Mesenchymal stem cell (in vitro differentiated cells and primary cell): Measurements from ENCODE around the gene NAA11.

Source experiments
- DNase-seq: peaks from one replicate; pipeline ENCODE4 v3.0.0-alpha.2; 2013
- H2AFZ ChIP-seq: one replicate; pipeline ENCODE4 v1.6.1; 2013; ENCODE audit warnings: low read depth, mild to moderate bottlenecking, control low read depth, inconsistent platforms, low read length, moderate library complexity
- H2AK5ac ChIP-seq: 2 replicates; pipeline ENCODE4 v1.6.1; 2013; ENCODE audit warnings: low read length, moderate library complexity, mild to moderate bottlenecking, inconsistent platforms; ENCODE audit not compliant: severe bottlenecking
- H2BK120ac ChIP-seq: one replicate; pipeline ENCODE4 v1.6.1; 2013; ENCODE audit warnings: low read depth, mild to moderate bottlenecking, inconsistent platforms, low read length, moderate library complexity
- H2BK12ac ChIP-seq, 2 experiments: one replicate each; pipeline ENCODE4 v1.6.1; 2013; ENCODE audit warnings: inconsistent platforms in 2 of 2, low read length in 2 of 2, mild to moderate bottlenecking in 2 of 2, moderate library complexity in 2 of 2, control low read depth in 1 of 2
- H2BK15ac ChIP-seq: one replicate; pipeline ENCODE4 v1.6.1; 2013; ENCODE audit warnings: mild to moderate bottlenecking, low read depth, inconsistent platforms; ENCODE audit not compliant: poor library complexity, severe bottlenecking
- H2BK5ac ChIP-seq: 2 replicates; pipeline ENCODE4 v1.6.1; 2013; ENCODE audit warnings: low read depth, mild to moderate bottlenecking, low read length, control low read depth, inconsistent platforms; ENCODE audit not compliant: poor library complexity, severe bottlenecking
- H3K14ac ChIP-seq, 2 experiments: one replicate each; pipeline ENCODE4 v1.6.1; 2013; ENCODE audit warnings: inconsistent platforms in 2 of 2, low read length in 2 of 2, control low read depth in 1 of 2, mild to moderate bottlenecking in 1 of 2, moderate library complexity in 1 of 2
- H3K18ac ChIP-seq, 2 experiments: one replicate each; pipeline ENCODE4 v1.6.1; 2013; ENCODE audit warnings: inconsistent platforms in 2 of 2, low read length in 2 of 2, control low read depth in 1 of 2, low read depth in 1 of 2, mild to moderate bottlenecking in 1 of 2
- H3K23ac ChIP-seq, 2 experiments: one replicate each; pipeline ENCODE4 v1.6.1; 2013; ENCODE audit warnings: inconsistent platforms in 2 of 2, low read length in 2 of 2, mild to moderate bottlenecking in 2 of 2, moderate library complexity in 2 of 2, control low read depth in 1 of 2
- H3K27ac ChIP-seq: 2 replicates; pipeline ENCODE4 v1.5.1; 2013; ENCODE audit warnings: mild to moderate bottlenecking, moderate library complexity, low read length, control low read depth, inconsistent platforms; ENCODE audit not compliant: poor library complexity, severe bottlenecking
- H3K27me3 ChIP-seq, 2 experiments: 2 replicates each; pipeline versions ENCODE4 v1.6.1 to v1.7.0; 2013; ENCODE audit warnings: low read length in 2 of 2, mild to moderate bottlenecking in 2 of 2, moderate library complexity in 2 of 2, control low read depth in 1 of 2, inconsistent platforms in 1 of 2; ENCODE audit not compliant: control insufficient read depth in 1 of 2, insufficient read depth in 1 of 2
- H3K36me3 ChIP-seq, 2 experiments: 2 replicates each; pipeline versions ENCODE4 v1.6.1 to v1.7.0; 2013; ENCODE audit warnings: low read length in 2 of 2, control low read depth in 1 of 2, inconsistent platforms in 1 of 2, low read depth in 1 of 2, mild to moderate bottlenecking in 1 of 2; ENCODE audit not compliant: insufficient read depth in 2 of 2, control insufficient read depth in 1 of 2
- H3K4ac ChIP-seq, 2 experiments: one replicate each; pipeline ENCODE4 v1.6.1; 2013; ENCODE audit warnings: inconsistent platforms in 2 of 2, low read length in 2 of 2, mild to moderate bottlenecking in 2 of 2, moderate library complexity in 2 of 2, control low read depth in 1 of 2, low read depth in 1 of 2
- H3K4me1 ChIP-seq: 2 replicates; pipeline ENCODE4 v1.6.1; 2013; ENCODE audit warnings: low read depth, low read length, control low read depth; ENCODE audit not compliant: control insufficient read depth, insufficient read depth
- H3K4me2 ChIP-seq: 2 replicates; pipeline ENCODE4 v1.6.1; 2013; ENCODE audit warnings: low read length, mild to moderate bottlenecking, inconsistent platforms; ENCODE audit not compliant: poor library complexity, severe bottlenecking
- H3K4me3 ChIP-seq, 2 experiments: 2 replicates each; pipeline versions ENCODE4 v1.5.1 to v1.7.0; 2013; ENCODE audit warnings: low read length in 2 of 2, mild to moderate bottlenecking in 2 of 2, control low read depth in 1 of 2, low read depth in 1 of 2; ENCODE audit not compliant: insufficient read depth in 1 of 2
- H3K79me1 ChIP-seq: replicated peaks from 2 replicates; pipeline ENCODE4 v1.6.1; 2013; ENCODE audit warnings: mild to moderate bottlenecking, control low read depth, low read length, inconsistent platforms; ENCODE audit not compliant: poor library complexity, severe bottlenecking
- H3K9ac ChIP-seq: 2 replicates; pipeline ENCODE4 v1.7.0; 2013; ENCODE audit warnings: mild to moderate bottlenecking, low read length, moderate library complexity
- H3K9me3 ChIP-seq: 2 replicates; pipeline ENCODE4 v1.7.0; 2013; ENCODE audit warnings: mild to moderate bottlenecking, low read length; ENCODE audit not compliant: control insufficient read depth
- H4K8ac ChIP-seq: one replicate; pipeline ENCODE4 v1.6.1; 2013; ENCODE audit warnings: inconsistent platforms, mild to moderate bottlenecking, low read length, moderate library complexity
- H4K91ac ChIP-seq: one replicate; pipeline ENCODE4 v1.6.1; 2013; ENCODE audit warnings: mild to moderate bottlenecking, low read length, inconsistent platforms
- WGBS: methylation state at CpG from one replicate; pipeline ENCODE4 v1.1.7; 2013; ENCODE audit warnings: mixed read lengths; 5-methylcytosine and 5-hydroxymethylcytosine counted together

NAA11 gene

DNA sequence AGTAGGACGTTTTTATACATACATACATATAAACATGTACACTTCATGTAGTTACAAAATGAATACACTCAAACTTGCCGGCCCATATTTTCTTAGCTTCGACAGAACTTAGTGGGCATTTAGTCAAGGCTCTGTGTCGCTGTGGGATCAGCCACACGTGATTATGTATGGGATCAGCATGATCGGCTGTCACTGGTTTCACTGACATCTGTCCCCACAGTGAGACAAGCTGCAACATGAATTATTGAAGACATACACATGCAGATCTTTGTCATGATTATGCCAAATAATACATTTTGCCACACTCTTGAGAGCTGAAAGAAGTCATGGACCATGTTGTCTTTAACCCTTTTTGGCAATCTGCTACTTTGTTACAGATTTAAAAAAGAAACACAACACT, 38.2 kb upstream of the NAA11 start:
- H3K9ac ChIP-seq, result no peak overlapping the region
- no peaks in the 10 kb centered on the region for H3K36me3 ChIP-seq
- H2AK5ac ChIP-seq, result no peak overlapping the region
- H2AFZ ChIP-seq, result no peak overlapping the region
- 90% methylated on average over 6 of the region's 6 CpGs for WGBS
- no peak overlapping the region for H3K4ac ChIP-seq
- no peak overlapping the region for H3K14ac ChIP-seq
- no peak overlapping the region for H3K18ac ChIP-seq
- DNase-seq, result no peak
- no peak overlapping the region for H3K23ac ChIP-seq
- H3K79me1 ChIP-seq, result no peaks in the 10 kb centered on the region
- no peaks in the 10 kb centered on the region for H3K9me3 ChIP-seq
- H2BK12ac ChIP-seq, result no peak overlapping the region
- H3K4me2 ChIP-seq, result no peak overlapping the region
- H3K27me3 ChIP-seq, result no peaks in the 10 kb centered on the region
- H2BK120ac ChIP-seq, result no peak overlapping the region
- no peaks in the 10 kb centered on the region for H3K4me1 ChIP-seq
- H4K91ac ChIP-seq, result no peak overlapping the region
- H3K27ac ChIP-seq, result no peak overlapping the region
- no peak overlapping the region for H3K4me3 ChIP-seq
- no peak overlapping the region for H2BK15ac ChIP-seq
- H2BK5ac ChIP-seq, result no peak overlapping the region
- no peak overlapping the region for H4K8ac ChIP-seq

DNA sequence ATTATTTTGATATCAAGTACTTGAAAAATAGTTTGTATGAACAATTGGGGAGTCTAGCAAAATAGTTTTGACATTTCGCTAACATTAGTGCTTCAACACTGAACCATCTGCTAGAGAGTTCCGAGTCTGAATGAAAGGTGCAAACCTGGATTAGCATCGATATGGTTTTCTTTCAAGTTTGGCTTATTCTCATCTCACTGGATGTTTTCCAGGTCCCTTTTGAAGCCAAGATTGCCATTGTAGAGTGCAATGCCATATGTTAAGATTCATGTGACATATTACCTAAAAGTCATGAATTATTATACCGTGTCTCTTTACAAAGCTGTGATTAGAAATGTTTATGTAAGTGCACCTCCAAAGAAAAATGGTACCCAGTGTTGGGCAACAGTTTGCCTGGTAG, 36.8 kb upstream of the NAA11 start:
- H3K23ac ChIP-seq, result no peak overlapping the region
- no peak overlapping the region for H2BK120ac ChIP-seq
- H4K91ac ChIP-seq, result no peak overlapping the region
- H3K4me2 ChIP-seq, result no peak overlapping the region
- no peak overlapping the region for H3K4ac ChIP-seq
- H2AFZ ChIP-seq, result no peak overlapping the region
- no peak overlapping the region for H3K14ac ChIP-seq
- H3K27ac ChIP-seq, result no peak overlapping the region
- no peak overlapping the region for H2BK15ac ChIP-seq
- no peak overlapping the region for H2AK5ac ChIP-seq
- H3K18ac ChIP-seq, result no peak overlapping the region
- H3K4me3 ChIP-seq, result no peak overlapping the region
- WGBS, result 100% methylated on average over 3 of the region's 4 CpGs
- no peaks in the 10 kb centered on the region for H3K36me3 ChIP-seq
- no peak overlapping the region for H4K8ac ChIP-seq
- no peak overlapping the region for H2BK5ac ChIP-seq
- no peaks in the 10 kb centered on the region for H3K4me1 ChIP-seq
- DNase-seq, result no peak
- H2BK12ac ChIP-seq, result no peak overlapping the region
- no peak overlapping the region for H3K9ac ChIP-seq
- H3K9me3 ChIP-seq, result no peaks in the 10 kb centered on the region
- H3K79me1 ChIP-seq, result no peaks in the 10 kb centered on the region
- no peaks in the 10 kb centered on the region for H3K27me3 ChIP-seq

DNA sequence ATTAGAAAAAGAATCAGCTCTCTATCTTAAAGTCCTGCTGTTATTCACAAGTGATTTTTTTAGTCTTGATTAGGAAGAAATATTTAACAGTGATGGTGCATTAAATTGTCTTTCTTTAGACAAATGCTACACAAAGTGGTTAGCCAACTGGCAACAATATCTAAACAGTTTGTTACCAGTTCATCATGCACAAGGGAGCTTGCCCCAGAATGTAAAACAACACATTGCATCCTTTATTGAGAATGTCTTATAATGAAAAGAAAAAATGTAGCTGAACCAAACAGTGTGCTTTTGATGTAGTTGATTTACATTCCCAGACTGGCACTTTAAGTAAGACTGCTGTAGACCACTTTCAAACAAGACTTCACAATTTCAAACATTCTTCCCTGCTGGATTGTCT, 34.1 kb upstream of the NAA11 start:
- Histone ChIP-seq H3K27me3 (no peaks in the 10 kb centered on the region), H3K18ac (no peak overlapping the region), H2BK120ac (no peak overlapping the region), H3K9me3 (no peaks in the 10 kb centered on the region), H3K36me3 (no peaks in the 10 kb centered on the region), H3K4me3 (no peak overlapping the region), H2BK12ac (no peak overlapping the region), H3K27ac (no peak overlapping the region), H3K4ac (no peak overlapping the region), H2BK5ac (no peak overlapping the region), H3K4me2 (no peak overlapping the region), H3K9ac (no peak overlapping the region), H2BK15ac (no peak overlapping the region), H4K8ac (no peak overlapping the region), H2AFZ (no peak overlapping the region), H3K4me1 (no peaks in the 10 kb centered on the region), H3K14ac (no peak overlapping the region), H2AK5ac (no peak overlapping the region), H3K23ac (no peak overlapping the region), H3K79me1 (no peaks in the 10 kb centered on the region), H4K91ac (no peak overlapping the region)
- no peak for DNase-seq

DNA sequence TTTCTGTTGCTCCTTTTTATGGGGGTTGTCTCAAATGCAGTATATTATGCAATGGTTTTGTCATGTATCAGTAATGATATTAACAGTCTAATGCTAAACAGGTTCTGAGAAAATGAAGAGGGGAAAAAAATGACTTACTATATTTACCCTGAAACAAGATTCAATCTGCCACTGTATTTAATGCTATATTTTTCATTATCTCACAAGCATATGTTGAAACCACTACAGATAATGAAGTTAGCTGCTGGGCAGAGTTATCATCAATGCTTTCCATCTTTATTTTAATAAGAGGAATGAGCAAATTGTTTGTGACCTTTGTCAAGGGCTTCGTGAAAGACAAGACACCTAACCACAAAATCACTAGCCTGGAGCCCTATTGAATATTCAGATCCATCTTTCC, 32.6 kb upstream of the NAA11 start:
- H3K27ac ChIP-seq, result no peak overlapping the region
- no CpG with 5 or more reads among the region's 1 CpG for WGBS
- H3K4me1 ChIP-seq, result no peaks in the 10 kb centered on the region
- no peak overlapping the region for H4K91ac ChIP-seq
- no peak overlapping the region for H2BK12ac ChIP-seq
- no peak overlapping the region for H4K8ac ChIP-seq
- no peak overlapping the region for H2AK5ac ChIP-seq
- H3K4me3 ChIP-seq, result no peak overlapping the region
- H3K23ac ChIP-seq, result no peak overlapping the region
- H2BK5ac ChIP-seq, result no peak overlapping the region
- H3K18ac ChIP-seq, result no peak overlapping the region
- H3K79me1 ChIP-seq, result no peaks in the 10 kb centered on the region
- H3K9me3 ChIP-seq, result no peaks in the 10 kb centered on the region
- no peak overlapping the region for H2BK120ac ChIP-seq
- DNase-seq, result no peak
- H3K4ac ChIP-seq, result no peak overlapping the region
- no peak overlapping the region for H3K14ac ChIP-seq
- no peak overlapping the region for H2BK15ac ChIP-seq
- H3K4me2 ChIP-seq, result no peak overlapping the region
- no peak overlapping the region for H2AFZ ChIP-seq
- H3K9ac ChIP-seq, result no peak overlapping the region
- no peaks in the 10 kb centered on the region for H3K27me3 ChIP-seq
- no peaks in the 10 kb centered on the region for H3K36me3 ChIP-seq
